Measurements from ENCODE around the gene KIF1C.
"Not testable (repeated sequence)": the region's sequence is repeated elsewhere in the genome, so short reads cannot be mapped to it uniquely, and the experiment has no call there.

KIF1C gene

GRCh38 chr17:5047446-5047845, 49.7 kb downstream of the KIF1C start:
- no peak for DNase-seq

GRCh38 chr17:5049314-5049841, 51.6 kb downstream of the KIF1C start:
- no peak for DNase-seq

GRCh38 chr17:5050278-5050677, 52.5 kb downstream of the KIF1C start:
- no peak for DNase-seq

- DNase-seq = no peak
Observed at GRCh38 chr17:5055543-5055942, 57.8 kb downstream of the KIF1C start.

GRCh38 chr17:5065227-5065744, 67.5 kb downstream of the KIF1C start:
- DNase-seq = no peak

GRCh38 chr17:5068236-5068635, 70.5 kb downstream of the KIF1C start:
- no peak for DNase-seq

- DNase-seq = no peak
Observed at GRCh38 chr17:5069724-5070123, 72.0 kb downstream of the KIF1C start.

GRCh38 chr17:5075472-5075871, 77.7 kb downstream of the KIF1C start:
- DNase-seq = not testable (repeated sequence)

- DNase-seq = not testable (repeated sequence)
Observed at GRCh38 chr17:5077275-5077674, 79.5 kb downstream of the KIF1C start.

GRCh38 chr17:5077781-5078105, 80.0 kb downstream of the KIF1C start:
- DNase-seq = no peak

Measured in NCI-H2029 (cell line).